Measurements from ENCODE around the gene DNAJC4. TPM values are rescaled to one million over a fixed set of nuclear protein-coding genes. Genes with fewer than 3 reads are reported as not detected.
A peak's percentile ranks its signal among the peaks of the same experiment; 100 is the strongest.

Gene DNAJC4
- total and polyA plus RNA-seq, 2 of the 8 experiments (the other 6 are each of a cell fraction or from before 2014, with no cell fraction given), result 14.6 to 31.0 TPM

DNA sequence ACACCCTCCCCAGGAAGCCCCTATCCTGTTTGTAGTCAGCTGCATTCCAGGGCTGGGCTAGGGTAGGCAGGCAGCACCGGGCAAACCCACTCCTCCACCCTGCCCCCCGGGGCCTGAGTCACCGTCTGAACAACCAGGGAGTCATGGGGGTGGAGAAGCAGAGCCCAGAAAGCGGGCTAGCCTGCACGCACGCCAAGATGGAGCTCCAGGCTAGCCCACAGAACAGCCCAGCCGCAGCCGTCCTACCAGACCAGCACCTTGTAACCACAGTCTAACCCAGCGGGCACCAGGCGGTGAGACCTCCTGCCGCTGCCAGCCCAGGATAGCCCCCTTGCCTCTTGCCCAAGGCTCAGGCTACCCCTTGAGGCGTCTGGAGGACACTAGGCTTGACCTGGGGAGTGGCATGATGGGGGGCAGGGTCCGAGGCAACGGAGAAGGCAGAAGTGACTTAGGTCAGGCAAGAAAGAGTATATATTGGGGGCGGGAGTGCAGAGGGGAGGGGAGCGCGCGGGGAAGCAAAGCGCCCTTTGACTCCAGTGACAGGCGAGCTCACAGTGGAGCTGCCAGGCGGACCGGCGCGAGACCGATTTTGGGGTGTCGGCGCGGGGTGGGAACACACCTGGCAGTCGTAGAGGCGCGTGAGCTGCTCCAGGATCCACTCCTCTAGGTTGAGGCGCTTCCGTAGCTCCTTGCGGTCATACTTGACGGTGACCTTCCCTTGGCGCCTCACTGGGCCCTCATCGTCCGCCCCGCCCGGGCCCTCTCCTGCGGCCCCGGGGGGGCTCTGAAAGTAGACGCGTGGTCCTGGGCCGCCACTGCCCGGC lies 15.7 kb downstream of the DNAJC4 start:
- Histone ChIP-seq H3K4me3 (ENCODE audit: extremely low read depth in 1 of 4, insufficient read depth in 2 of 4, low read depth in 3 of 4, low read length in 4 of 4) (peak overlapping the region; percentile 56 to 99 (median 90)), H2BK15ac (ENCODE audit: low read length) (peak overlapping the region; percentile 92; the same call in 1 of the 2 replicates), H4K20me1 (replicated peaks in 1 of 2; ENCODE audit: control insufficient read depth in 1 of 2, insufficient read depth in 2 of 2, low read length in 2 of 2) (peaks cover 0 to 13% of the 10 kb centered on the region in 2 experiments), H3K18ac (ENCODE audit: extremely low read depth, low read length) (peak overlapping the region; percentile 78), H2BK5ac (ENCODE audit: low read depth, low read length) (peak overlapping the region; percentile 90; the same call in 1 of the 2 replicates), H3K4me1 (replicated peaks in 1 of 4; ENCODE audit: control insufficient read depth in 3 of 4, insufficient read depth in 4 of 4, low read length in 3 of 4) (peaks cover 0 to 48% (median 35%) of the 10 kb centered on the region in 4 experiments; a peak in 6 of 7 replicates), H2BK120ac (replicated peaks; ENCODE audit: low read depth, low read length) (peak overlapping the region; percentile 18), H3K36me3 (ENCODE audit: control insufficient read depth in 2 of 4, insufficient read depth in 4 of 4, low read length in 3 of 4) (peaks cover 0 to 17% (median 4%) of the 10 kb centered on the region in 4 experiments; a peak in 4 of 8 replicates), H3K9me3 (ENCODE audit: insufficient read depth in 2 of 2, low read depth in 1 of 2, low read length in 1 of 2) (no peaks in the 10 kb centered on the region), H3K27me3 (replicated peaks in 1 of 4; ENCODE audit: control insufficient read depth in 3 of 4, extremely low read depth in 1 of 4, insufficient read depth in 3 of 4, low read length in 3 of 4) (no peaks in the 10 kb centered on the region), H4K8ac (ENCODE audit: extremely low read depth, insufficient read depth, low read length) (peak overlapping the region; percentile 75), H3K23me2 (ENCODE audit: low read depth, low read length) (peaks cover 17% of the 10 kb centered on the region), H3K9ac (replicated peaks in 1 of 4; ENCODE audit: extremely low read depth in 1 of 4, low read depth in 3 of 4, low read length in 3 of 4) (peak overlapping the region; percentile 66 to 74 (median 71)), H2BK20ac (ENCODE audit: low read length) (no peak overlapping the region), H4K5ac (ENCODE audit: insufficient read length, low read depth, low read length) (peak overlapping the region; percentile 70), H2AFZ (ENCODE audit: low read length) (no peak overlapping the region), H2BK12ac (ENCODE audit: low read depth, low read length) (peak overlapping the region; percentile 84; the same call in 1 of the 2 replicates), H3K79me1 (ENCODE audit: low read depth, low read length) (peaks cover 6% of the 10 kb centered on the region), H3K79me2 (ENCODE audit: control insufficient read depth in 1 of 2, insufficient read depth in 2 of 2, low read length in 2 of 2) (peaks cover 6 to 21% of the 10 kb centered on the region in 2 experiments; a peak in 3 of 4 replicates), H3K4ac (replicated peaks; ENCODE audit: insufficient read length, low read depth, low read length) (peak overlapping the region; percentile 63), H3K23ac (ENCODE audit: insufficient read length) (no peak overlapping the region), H4K91ac (replicated peaks; ENCODE audit: insufficient read length, low read length) (peak overlapping the region; percentile 79), H3K27ac (ENCODE audit: low read depth, low read length) (peak overlapping the region; percentile 61), H3K14ac (ENCODE audit: insufficient read length) (no peak overlapping the region), H3K4me2 (ENCODE audit: insufficient read depth in 1 of 2, low read depth in 2 of 2, low read length in 2 of 2) (peak overlapping the region; percentile 71 to 73), H2AK5ac (ENCODE audit: low read depth, low read length) (peak overlapping the region; percentile 67; the same call in 1 of the 2 replicates), H3K56ac (replicated peaks; ENCODE audit: insufficient read length, low read depth, low read length) (peak overlapping the region; percentile 95)
- ChIA-PET CTCF (ENCODE audit: partially characterized antibody) (interaction anchor here (1.0 to 10.0 kb wide), 11 partner anchors 8 to 111 kb away, joined by 3 to 102 read pairs (median 7); partner anchors contain the start of genes CATSPERZ, ESRRA, FERMT3 and NUDT22), POLR2A (ENCODE audit: partially characterized antibody) (interaction anchor here (0.6 to 13.1 kb wide), 19 partner anchors 9 to 366 kb away, joined by 3 to 352 read pairs (median 6); partner anchors contain the start of genes BAD, DNAJC4, FERMT3 and GPR137)
- 4% methylated on average over 29 of the region's 46 CpGs; no CpG with 5 or more reads in 1 of the 2 experiments for WGBS, 2 experiments (ENCODE audit: extremely low coverage in 1 of 2, insufficient coverage in 1 of 2, insufficient read length in 1 of 2, insufficient replicate concordance in 2 of 2, low coverage in 1 of 2, low lambda C conversion rate in 2 of 2, missing lambda C conversion rate in 1 of 2)
- FAIRE-seq, result no peak
- no peak for DNase-seq (ENCODE audit: low read depth in 1 of 2, low spot score in 2 of 2)
- TF ChIP-seq POLR2A (IDR thresholded peaks at IDR 0.05; ENCODE audit: control extremely low read depth in 1 of 2, low read depth in 2 of 2, low read length in 2 of 2), result peak in 1 of 2 experiments; percentile 4; a peak in 2 of 3 replicates
- TF ChIP-seq TEAD4 (IDR thresholded peaks at IDR 0.05; ENCODE audit: low read depth, low read length), result 0 out of 2 replicates have a peak, but pooled peaks have one; percentile 2
- no peak for TF ChIP-seq TAF7 (optimal IDR thresholded peaks at IDR 0.05; ENCODE audit: borderline replicate concordance, low read depth, low read length)
- TF ChIP-seq SP1 (IDR thresholded peaks at IDR 0.05; ENCODE audit: low read depth, low read length), result no peak
- peak; percentile 44 for TF ChIP-seq PHF8 (conservative IDR thresholded peaks at IDR 0.05; ENCODE audit: low read depth, low read length)
- no peak for TF ChIP-seq TAF1 (IDR thresholded peaks at IDR 0.05; ENCODE audit: low read depth, low read length)
- TF ChIP-seq ZNF274 (IDR thresholded peaks at IDR 0.05; ENCODE audit: borderline replicate concordance, extremely low read depth, low read length), result no peak
- no peak for TF ChIP-seq SP4 (IDR thresholded peaks at IDR 0.05; ENCODE audit: low read length)
- TF ChIP-seq EP300 (IDR thresholded peaks at IDR 0.05; ENCODE audit: borderline replicate concordance in 1 of 2, low read depth in 2 of 2, low read length in 2 of 2), result no peak
- TF ChIP-seq, protein P1, sequence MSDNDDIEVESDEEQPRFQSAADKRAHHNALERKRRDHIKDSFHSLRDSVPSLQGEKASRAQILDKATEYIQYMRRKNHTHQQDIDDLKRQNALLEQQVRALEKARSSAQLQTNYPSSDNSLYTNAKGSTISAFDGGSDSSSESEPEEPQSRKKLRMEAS (IDR thresholded peaks at IDR 0.05), result 0 out of 2 replicates have a peak, but pooled peaks have one; percentile 5
- TF ChIP-seq KDM5A (IDR thresholded peaks at IDR 0.05; ENCODE audit: low read length), result no peak

Data from H1 (cell line).